ENCODE results near the gene ATP1A1.

- TF ChIP-seq CTCF (IDR thresholded peaks at IDR 0.05) (no peak), EZH2 (IDR thresholded peaks at IDR 0.05; ENCODE audit: borderline replicate concordance, insufficient read depth, low read depth, low read length, poor library complexity, severe bottlenecking) (no peak)
Measured at GRCh38 chr1:116334015-116334547, 39.0 kb upstream of the ATP1A1 start.
